Fibroblast of mammary gland (primary cell): ENCODE results near the gene CEP112.

Source experiments
- DNase-seq: peaks from one replicate; pipeline ENCODE4 v3.0.0-alpha.2; 2010; ENCODE audit warnings: low read depth
- H3K4me3 ChIP-seq: 2 replicates; pipeline ENCODE4 v1.5.1; 2011; ENCODE audit warnings: low read depth, mild to moderate bottlenecking, low read length, moderate library complexity; ENCODE audit not compliant: control insufficient read depth
- CTCF ChIP-seq: conservative IDR thresholded peaks from 2 replicates; pipeline ENCODE4 v1.5.1; 2011; ENCODE audit warnings: low read depth, low read length, inconsistent platforms; ENCODE audit not compliant: control insufficient read depth, insufficient read depth

The CEP112 gene

DNA sequence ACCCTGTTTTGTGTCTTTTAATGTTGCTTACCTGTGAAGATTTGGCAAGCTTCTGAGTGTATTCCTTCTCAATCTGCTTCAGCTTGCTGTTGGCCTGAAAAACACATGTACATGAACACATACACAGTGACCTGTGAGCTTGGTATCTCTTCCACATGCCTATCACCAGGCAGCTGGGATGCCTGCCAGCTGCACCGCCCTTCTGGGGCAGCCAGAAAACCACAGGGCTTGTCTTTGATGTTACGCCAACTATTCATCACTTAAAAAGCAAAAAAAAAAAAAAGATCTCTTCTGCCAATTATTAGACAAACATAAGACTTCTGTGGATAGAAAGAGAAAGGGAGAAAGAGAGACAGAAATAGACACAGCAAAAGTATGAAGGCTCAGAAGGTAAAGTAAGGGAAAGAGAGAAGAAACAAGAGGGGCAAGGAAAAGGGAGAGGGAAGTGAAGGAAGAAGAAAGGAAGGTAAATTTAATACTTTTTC is 441.3 kb downstream of the CEP112 start:
- no peak for TF ChIP-seq CTCF
- H3K4me3 ChIP-seq = no peak overlapping the region
- peak; percentile 96 for DNase-seq

GRCh38 chr17:65750166-65750565 is 441.8 kb downstream of the CEP112 start:
- no peak for DNase-seq
- TF ChIP-seq CTCF = no peak
- H3K4me3 ChIP-seq = no peak overlapping the region

DNA sequence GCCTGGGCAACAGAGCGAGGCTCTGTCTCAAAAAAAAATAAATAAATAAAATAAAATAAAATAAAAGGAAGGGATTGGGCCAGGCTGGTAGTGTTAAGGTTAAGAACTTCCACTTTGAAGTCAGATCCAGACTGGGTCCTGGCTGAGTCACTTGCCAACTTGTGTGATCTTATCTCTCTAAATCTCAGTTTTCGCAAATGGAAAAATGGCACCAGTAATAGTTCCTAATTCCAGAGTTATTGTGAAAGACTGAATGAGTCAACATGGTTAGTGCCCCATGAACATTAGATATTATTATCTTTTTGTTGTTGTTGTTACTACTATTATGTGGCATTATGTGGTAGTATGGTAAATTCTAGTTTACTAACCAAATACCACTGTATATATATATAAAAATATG is 442.5 kb downstream of the CEP112 start:
- DNase-seq = peak; percentile 34
- H3K4me3 ChIP-seq = no peak overlapping the region
- TF ChIP-seq CTCF = no peak

- no peak for DNase-seq
- TF ChIP-seq CTCF = no peak
- no peak overlapping the region for H3K4me3 ChIP-seq
These were observed 446.7 kb downstream of the CEP112 start for GRCh38 chr17:65745241-65745640.

DNA sequence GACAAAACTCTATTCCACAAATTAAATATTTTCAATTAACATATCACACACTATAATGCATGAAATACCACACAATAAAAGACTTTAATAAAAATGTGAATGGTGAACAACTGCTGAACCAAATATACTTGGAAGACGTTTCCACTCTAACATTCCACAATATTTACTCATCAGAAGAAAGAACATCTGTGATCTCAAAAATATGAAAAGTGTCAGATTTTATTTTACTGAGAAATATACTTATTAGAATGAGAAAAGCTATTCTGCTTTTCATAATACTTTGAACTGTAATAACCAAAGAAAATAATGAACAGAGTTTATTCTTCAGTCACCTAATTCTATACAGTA is 448.7 kb downstream of the CEP112 start:
- peak; percentile 47 for DNase-seq
- no peak for TF ChIP-seq CTCF
- no peak overlapping the region for H3K4me3 ChIP-seq

DNA sequence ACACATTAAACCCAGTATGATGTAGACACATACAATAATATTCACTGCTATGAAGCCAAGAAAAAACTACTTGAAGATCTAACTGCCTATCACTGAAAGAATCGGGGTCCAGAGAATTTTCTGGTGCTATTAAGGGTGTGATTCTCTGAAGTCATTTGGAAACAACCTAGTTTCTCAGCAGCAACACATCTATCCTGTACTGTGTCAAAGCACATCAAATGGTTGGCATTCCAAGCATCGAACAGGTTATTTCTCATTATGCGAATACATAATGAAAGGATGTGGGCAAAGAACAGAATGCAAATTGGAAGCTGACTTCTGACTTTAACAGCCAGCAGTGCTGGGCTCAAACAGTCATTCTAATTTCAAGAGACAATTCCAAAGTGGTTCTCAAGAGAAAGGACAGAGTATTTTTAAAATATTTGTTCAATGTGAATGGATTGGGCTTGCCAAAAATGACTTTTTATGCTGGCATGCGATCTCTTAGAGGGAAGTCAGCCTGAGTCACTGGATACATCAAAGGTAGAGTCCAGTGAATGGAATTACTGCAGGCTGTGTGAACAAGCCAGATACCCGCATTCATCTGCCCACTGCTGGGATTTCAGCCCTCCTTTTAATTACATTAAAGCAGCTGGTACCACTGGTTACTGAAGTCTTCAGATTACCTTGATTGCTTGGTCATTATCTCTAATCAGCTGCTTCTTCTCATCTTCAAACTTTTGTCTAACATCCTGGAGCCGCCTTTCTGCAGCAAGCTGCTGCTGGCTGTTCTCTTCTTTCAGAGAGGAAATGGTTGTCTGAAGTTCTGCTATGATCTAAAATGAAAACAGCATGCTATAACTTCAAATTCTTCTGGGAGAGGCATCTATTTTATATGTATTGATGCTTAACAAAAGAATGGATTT is 449.3 kb downstream of the CEP112 start:
- DNase-seq = peak; percentile 88
- H3K4me3 ChIP-seq = no peak overlapping the region

More for the DNA sequence above, 449.3 kb downstream of the CEP112 start:
- TF ChIP-seq CTCF = no peak
